ENCODE data around the gene NKPD1.

The NKPD1 gene

GRCh38 chr19:45152504-45153338, 8.1 kb downstream of the NKPD1 start:
- DNase-seq (ENCODE audit: low spot score in 2 of 2): no peak
- peaks cover 31% of the 10 kb centered on the region for H3K4me1 Mint-ChIP-seq
- H3K4me3 Mint-ChIP-seq: peak overlapping the region; percentile 66
- H3K9me3 Mint-ChIP-seq: no peaks in the 10 kb centered on the region
- peak; percentile 62 for ATAC-seq
- H3K36me3 Mint-ChIP-seq: no peaks in the 10 kb centered on the region
- no peak overlapping the region for H3K27ac Mint-ChIP-seq

- Mint-ChIP-seq H3K4me1 (peaks cover 31% of the 10 kb centered on the region), H3K27ac (peak overlapping the region; percentile 63), H3K4me3 (peak overlapping the region; percentile 66), H3K36me3 (no peaks in the 10 kb centered on the region), H3K9me3 (no peaks in the 10 kb centered on the region)
- DNase-seq (ENCODE audit: low spot score in 2 of 2) (no peak), ATAC-seq (no peak)
These were observed 8.8 kb downstream of the NKPD1 start for GRCh38 chr19:45151821-45152503.

DNA sequence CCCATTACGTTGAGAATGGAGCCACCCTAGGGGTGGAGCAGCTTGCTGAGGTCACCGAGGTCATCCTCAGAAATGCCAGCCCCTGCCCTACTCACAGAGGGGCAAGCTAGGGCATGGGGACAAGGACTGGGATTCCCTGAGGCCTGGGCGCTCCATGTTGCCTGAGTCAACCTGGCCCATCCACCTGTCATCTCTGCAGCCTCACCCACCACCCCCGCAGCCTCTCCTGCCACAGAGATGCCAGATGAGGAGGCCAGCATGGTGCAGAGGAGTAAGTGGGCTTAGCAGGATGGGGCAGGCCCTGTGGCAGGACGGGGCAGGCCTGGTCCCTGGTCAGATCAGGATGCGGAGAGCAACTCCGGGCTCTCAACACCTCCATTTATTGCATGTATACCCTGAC, 9.5 kb downstream of the NKPD1 start:
- no peaks in the 10 kb centered on the region for H3K36me3 Mint-ChIP-seq
- H3K9me3 Mint-ChIP-seq: no peaks in the 10 kb centered on the region
- peak overlapping the region; percentile 63 for H3K27ac Mint-ChIP-seq
- DNase-seq (ENCODE audit: low spot score in 2 of 2) (no peak), ATAC-seq (no peak)
- peaks cover 31% of the 10 kb centered on the region for H3K4me1 Mint-ChIP-seq
- H3K4me3 Mint-ChIP-seq: peak overlapping the region; percentile 66

DNA sequence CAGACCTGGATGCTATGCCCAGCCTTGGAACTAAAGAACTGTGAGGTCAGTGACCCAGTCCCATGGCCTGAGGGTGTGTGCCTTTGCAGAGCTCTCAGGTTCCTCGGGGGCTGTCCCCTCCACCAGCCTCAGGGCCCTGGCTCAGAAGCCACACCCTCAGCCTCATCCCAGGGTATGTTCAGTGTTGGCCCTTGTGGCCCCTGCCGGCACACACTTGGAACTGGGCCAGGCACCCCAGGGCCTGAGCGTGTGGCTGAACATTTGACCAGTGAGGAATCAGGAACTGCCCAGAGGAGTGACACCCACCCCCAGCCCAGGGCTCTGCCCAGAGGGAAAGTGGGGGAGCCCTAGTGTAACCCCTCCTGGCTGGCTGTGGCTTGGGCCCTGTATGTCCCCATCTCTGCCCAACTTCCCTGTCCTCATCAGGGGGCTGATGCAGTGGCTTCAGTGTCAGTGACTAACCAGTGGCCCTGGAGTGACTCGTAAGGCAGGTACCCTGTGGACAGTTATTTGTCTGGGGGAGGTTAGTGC, 10.0 kb downstream of the NKPD1 start:
- Mint-ChIP-seq H3K9me3 (no peaks in the 10 kb centered on the region), H3K4me1 (peaks cover 31% of the 10 kb centered on the region), H3K27ac (peak overlapping the region; percentile 54), H3K36me3 (no peaks in the 10 kb centered on the region), H3K4me3 (peak overlapping the region; percentile 66)
- no peak for DNase-seq (ENCODE audit: low spot score in 2 of 2)
- no peak for ATAC-seq

- no peak overlapping the region for H3K4me3 Mint-ChIP-seq
- no peak for ATAC-seq
- peak overlapping the region; percentile 54 for H3K27ac Mint-ChIP-seq
These were observed 10.6 kb downstream of the NKPD1 start for GRCh38 chr19:45150180-45150579.

DNA sequence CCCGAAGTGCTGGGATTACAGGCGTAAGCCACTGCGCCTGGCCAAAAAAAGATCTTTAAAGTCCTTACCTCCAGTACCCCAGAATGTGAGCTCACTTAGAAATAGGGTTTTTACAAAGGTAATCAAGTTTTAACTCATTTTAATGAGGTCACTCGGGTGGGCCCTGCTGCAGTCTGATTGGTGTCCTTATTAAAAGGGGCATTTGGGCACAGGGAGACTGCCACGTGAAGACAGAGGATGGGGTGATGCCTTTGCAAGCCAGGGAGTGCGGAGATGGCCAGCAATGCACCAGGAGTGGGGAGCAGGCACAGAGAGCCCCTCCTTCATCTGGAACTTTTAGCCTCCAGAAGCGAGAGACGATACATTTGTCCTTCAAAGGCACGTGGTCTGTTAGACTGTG, 11.7 kb downstream of the NKPD1 start:
- ATAC-seq (no peak), DNase-seq (ENCODE audit: low spot score in 2 of 2) (no peak)
- H3K4me1 Mint-ChIP-seq: peaks cover 26% of the 10 kb centered on the region
- no peak overlapping the region for H3K27ac Mint-ChIP-seq
- no peaks in the 10 kb centered on the region for H3K9me3 Mint-ChIP-seq
- H3K4me3 Mint-ChIP-seq: no peak overlapping the region
- H3K36me3 Mint-ChIP-seq: peaks cover under 1% of the 10 kb centered on the region

More at GRCh38 chr19:45150180-45150579, 10.6 kb downstream of the NKPD1 start:
- H3K36me3 Mint-ChIP-seq: no peaks in the 10 kb centered on the region
- no peaks in the 10 kb centered on the region for H3K9me3 Mint-ChIP-seq
- H3K4me1 Mint-ChIP-seq: peaks cover 31% of the 10 kb centered on the region
- DNase-seq (ENCODE audit: low spot score in 2 of 2): no peak

DNA sequence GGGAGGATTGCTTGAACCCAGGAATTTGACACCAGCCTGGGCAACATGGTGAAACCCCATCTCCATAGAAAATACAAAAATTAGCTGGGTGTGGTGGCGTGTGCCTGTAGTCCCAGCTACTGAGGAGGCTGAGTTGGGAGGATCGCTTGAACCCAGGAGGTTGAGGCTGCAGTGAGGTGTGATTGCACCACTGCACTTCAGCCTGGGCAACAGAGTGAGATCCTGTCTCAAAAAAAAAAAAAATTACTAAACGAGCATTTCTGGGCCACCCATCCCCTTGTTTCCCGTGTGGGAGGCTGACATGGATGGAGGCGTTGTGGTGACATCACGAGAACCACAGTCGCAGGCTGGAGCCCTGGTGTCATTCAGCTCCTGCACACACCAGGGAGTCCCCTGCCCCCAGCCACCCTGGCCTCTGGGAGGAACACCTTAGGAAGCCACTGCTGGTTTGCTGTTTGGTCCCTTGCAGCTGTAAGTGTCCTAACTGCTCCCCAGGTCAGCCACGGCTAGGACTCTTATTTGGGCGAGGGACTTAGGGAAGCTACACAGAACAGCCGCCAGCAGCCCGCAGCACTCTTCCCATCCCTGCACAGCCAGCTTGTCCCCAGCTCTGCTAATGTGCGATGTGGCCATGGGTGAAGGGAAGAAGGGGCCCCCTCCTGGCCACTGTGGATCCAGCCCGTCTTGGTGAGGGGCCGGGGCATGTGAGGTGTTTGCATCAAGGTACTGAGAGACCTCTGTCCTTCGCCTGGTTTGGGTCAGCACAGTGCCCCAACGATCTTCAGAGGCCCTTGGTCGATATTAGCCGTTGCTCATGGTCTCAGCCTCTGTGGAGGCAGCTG, 12.7 kb downstream of the NKPD1 start:
- H3K4me3 Mint-ChIP-seq: no peak overlapping the region
- peaks cover 17% of the 10 kb centered on the region for H3K4me1 Mint-ChIP-seq
- ATAC-seq (no peak), DNase-seq (ENCODE audit: low spot score in 2 of 2) (no peak)
- H3K27ac Mint-ChIP-seq: no peak overlapping the region
- peaks cover 12% of the 10 kb centered on the region for H3K36me3 Mint-ChIP-seq
- H3K9me3 Mint-ChIP-seq: no peaks in the 10 kb centered on the region

DNA sequence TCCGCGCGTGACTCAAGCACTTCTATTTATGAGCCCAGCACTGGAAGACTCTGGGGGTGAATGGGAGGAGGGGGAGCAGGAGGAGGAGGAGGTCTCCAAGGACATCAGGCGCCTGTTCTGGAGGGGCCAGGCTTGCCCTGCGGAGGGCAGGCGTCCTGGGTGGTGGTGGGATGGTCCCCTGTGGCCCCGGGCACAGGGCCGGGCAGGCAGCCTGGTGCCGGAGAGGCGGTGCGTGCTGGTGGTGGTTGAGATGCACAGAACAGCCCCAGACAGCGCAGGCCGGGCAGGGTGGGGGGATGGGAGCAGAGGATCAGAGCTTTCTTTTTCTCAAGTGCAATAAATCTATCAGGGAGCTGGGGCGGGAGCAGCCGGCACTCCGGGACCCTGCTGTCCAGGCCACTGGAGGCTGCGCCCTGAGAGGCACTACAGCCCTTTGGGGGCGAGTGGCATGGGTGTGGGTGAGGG, 14.0 kb downstream of the NKPD1 start:
- H3K4me3 Mint-ChIP-seq: no peak overlapping the region
- DNase-seq (ENCODE audit: low spot score in 2 of 2) (no peak), ATAC-seq (no peak)
- no peaks in the 10 kb centered on the region for H3K9me3 Mint-ChIP-seq
- H3K36me3 Mint-ChIP-seq: peaks cover 21% of the 10 kb centered on the region
- no peak overlapping the region for H3K27ac Mint-ChIP-seq
- peaks cover 15% of the 10 kb centered on the region for H3K4me1 Mint-ChIP-seq

DNA sequence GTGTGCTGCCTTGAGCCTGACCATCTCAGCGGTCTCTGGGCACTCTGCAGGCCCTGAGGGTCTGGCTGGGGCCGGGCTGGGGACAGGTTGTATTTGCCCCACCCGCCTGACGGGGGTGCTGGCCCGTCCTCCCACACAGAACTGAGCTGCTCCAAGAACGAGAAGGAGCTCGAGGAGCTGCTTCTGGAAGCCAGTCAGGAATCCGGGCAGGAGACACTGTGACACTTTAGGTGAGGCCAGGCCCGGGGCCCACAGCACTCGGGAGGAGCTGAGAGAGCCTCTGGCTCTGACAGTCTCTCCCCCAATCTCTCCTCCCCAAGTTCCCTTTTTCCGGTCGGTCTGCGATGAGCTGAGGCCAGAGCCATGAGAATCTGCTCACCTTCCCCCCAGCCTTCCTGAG, 14.5 kb downstream of the NKPD1 start:
- peaks cover 10% of the 10 kb centered on the region for H3K4me1 Mint-ChIP-seq
- DNase-seq (ENCODE audit: low spot score in 2 of 2) (no peak), ATAC-seq (no peak)
- H3K36me3 Mint-ChIP-seq: peaks cover 26% of the 10 kb centered on the region
- H3K4me3 Mint-ChIP-seq: no peak overlapping the region
- no peak overlapping the region for H3K27ac Mint-ChIP-seq
- H3K9me3 Mint-ChIP-seq: no peaks in the 10 kb centered on the region

DNA sequence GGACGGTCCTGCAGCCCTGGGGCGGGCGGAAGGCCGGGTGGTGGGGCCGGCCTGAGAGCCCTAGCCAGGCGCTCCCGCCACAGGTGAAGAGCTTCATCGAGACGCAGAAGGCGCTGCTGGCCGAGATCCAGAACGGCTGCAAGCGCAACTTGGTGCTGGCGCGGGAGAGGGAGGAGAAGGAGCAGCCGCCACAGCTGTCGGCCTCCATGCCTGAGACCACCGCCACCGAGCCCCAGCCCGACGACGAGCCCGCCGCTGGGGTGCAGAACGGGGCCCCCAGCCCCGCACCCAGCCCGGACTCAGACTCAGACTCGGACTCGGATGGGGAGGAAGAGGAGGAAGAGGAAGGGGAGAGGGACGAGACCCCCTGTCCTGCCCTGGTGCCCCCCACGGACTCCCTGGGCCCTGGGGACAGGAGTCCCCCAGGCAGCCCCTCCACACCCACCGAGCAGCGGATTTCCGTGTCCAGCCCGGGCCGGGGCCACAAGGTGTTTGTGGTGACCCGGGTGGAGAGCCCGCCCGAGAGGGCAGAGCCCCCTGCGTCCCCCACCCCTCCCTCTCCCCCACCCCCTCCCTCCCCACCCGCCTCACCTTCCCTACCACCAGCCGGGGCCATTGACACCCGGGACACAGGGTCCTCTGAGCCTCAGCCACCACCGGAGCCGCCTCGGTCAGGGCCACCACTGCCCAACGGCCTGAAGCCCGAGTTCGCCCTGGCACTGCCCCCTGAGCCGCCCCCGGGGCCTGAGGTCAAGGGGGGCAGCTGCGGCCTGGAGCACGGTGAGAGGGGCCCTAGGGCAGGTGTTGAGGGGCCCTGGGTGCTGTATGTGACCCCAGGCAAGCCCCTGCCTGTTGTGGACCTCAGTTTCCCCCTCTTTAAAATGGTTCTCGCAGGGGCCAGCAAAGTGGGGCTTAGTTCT, 15.3 kb downstream of the NKPD1 start:
- H3K36me3 Mint-ChIP-seq: peaks cover 28% of the 10 kb centered on the region
- no peak overlapping the region for H3K27ac Mint-ChIP-seq
- H3K9me3 Mint-ChIP-seq: no peaks in the 10 kb centered on the region
- ATAC-seq: no peak
- DNase-seq (ENCODE audit: low spot score in 2 of 2): no peak
- no peak overlapping the region for H3K4me3 Mint-ChIP-seq
- peaks cover 8% of the 10 kb centered on the region for H3K4me1 Mint-ChIP-seq

DNA sequence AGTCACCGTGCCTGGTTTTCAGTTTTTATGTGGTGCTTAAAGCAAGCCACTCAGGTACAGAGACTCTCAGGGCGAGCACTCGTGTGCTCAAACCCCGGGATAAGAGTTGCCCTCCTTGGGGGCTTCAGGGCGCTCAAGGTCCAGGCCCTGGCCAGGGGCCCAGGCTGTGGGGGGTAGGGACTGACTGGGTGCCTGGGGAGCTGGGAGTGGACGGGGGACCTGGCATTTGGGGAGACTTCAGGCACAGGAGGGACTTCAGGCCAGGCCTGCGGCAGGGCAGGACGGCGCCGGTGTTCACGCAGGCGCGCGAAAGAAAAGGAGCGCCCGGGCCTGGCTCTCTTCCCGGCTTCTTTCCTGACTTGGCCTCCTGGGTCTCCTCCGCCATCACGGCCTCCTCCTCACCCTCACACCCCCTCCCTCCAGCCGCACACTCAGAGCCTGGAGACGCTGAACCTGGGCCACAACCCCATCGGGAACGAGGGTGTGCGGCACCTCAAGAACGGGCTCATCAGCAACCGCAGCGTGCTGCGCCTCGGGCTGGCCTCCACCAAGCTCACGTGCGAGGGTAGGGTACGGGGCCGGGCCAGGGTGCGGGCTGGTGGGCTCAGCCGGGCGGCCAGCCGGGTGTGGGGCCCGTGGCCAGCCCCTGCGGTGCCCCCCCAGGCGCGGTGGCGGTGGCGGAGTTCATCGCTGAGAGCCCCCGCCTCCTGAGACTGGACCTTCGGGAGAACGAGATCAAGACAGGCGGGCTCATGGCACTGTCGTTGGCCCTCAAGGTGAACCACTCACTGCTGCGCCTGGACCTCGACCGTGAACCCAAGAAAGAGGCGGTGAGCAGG, 16.1 kb downstream of the NKPD1 start:
- ATAC-seq (no peak), DNase-seq (ENCODE audit: low spot score in 2 of 2) (no peak)
- H3K9me3 Mint-ChIP-seq: no peaks in the 10 kb centered on the region
- peaks cover 8% of the 10 kb centered on the region for H3K4me1 Mint-ChIP-seq
- peaks cover 33% of the 10 kb centered on the region for H3K36me3 Mint-ChIP-seq
- no peak overlapping the region for H3K27ac Mint-ChIP-seq
- H3K4me3 Mint-ChIP-seq: no peak overlapping the region

- no peak for DNase-seq (ENCODE audit: low spot score in 2 of 2)
These were observed 18.1 kb downstream of the NKPD1 start for GRCh38 chr19:45142726-45143110.

GRCh38 chr19:45142016-45142725, 18.6 kb downstream of the NKPD1 start:
- peaks cover 33% of the 10 kb centered on the region for H3K36me3 Mint-ChIP-seq
- no peaks in the 10 kb centered on the region for H3K9me3 Mint-ChIP-seq
- DNase-seq (ENCODE audit: low spot score in 2 of 2) (no peak), ATAC-seq (no peak)
- H3K4me1 Mint-ChIP-seq: peaks cover 18% of the 10 kb centered on the region
- H3K4me3 Mint-ChIP-seq: no peak overlapping the region
- H3K27ac Mint-ChIP-seq: peak overlapping the region; percentile 74

More at GRCh38 chr19:45142726-45143110, 18.1 kb downstream of the NKPD1 start:
- Mint-ChIP-seq H3K9me3 (no peaks in the 10 kb centered on the region), H3K4me1 (peaks cover 14% of the 10 kb centered on the region), H3K4me3 (no peak overlapping the region), H3K27ac (peak overlapping the region; percentile 74), H3K36me3 (peaks cover 33% of the 10 kb centered on the region)
- no peak for ATAC-seq
